CD4-positive, alpha-beta T cell treated with Interferon gamma for 1 hour (primary cell): ENCODE measurements around the gene TNNC2.
"Not testable (repeated sequence)": the region's sequence is repeated elsewhere in the genome, so short reads cannot be mapped to it uniquely, and the experiment has no call there.

Experiments
- DNase-seq: peaks from one replicate; pipeline ENCODE4 v3.0.0-alpha.2; 2020

TNNC2 gene

DNA sequence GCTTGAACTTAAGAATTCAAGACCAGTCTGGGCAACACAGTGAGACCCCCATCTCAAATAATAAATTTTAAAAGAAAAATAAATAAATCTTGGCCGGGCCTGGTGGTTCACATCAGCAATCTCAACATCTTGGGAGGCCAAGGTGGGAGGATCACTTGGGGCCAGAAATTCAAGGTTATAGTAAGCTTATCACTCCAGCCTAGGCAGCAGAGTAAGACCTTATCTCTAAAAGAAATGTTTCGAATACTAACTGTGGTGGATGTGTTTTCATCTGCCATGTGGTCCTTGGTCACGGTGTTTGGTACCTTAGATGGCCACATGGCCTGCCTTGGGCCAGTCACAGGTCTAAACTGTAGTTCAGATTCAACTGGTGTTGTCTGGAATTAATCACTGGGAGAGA, 8.9 kb downstream of the TNNC2 start:
- no peak for DNase-seq

DNA sequence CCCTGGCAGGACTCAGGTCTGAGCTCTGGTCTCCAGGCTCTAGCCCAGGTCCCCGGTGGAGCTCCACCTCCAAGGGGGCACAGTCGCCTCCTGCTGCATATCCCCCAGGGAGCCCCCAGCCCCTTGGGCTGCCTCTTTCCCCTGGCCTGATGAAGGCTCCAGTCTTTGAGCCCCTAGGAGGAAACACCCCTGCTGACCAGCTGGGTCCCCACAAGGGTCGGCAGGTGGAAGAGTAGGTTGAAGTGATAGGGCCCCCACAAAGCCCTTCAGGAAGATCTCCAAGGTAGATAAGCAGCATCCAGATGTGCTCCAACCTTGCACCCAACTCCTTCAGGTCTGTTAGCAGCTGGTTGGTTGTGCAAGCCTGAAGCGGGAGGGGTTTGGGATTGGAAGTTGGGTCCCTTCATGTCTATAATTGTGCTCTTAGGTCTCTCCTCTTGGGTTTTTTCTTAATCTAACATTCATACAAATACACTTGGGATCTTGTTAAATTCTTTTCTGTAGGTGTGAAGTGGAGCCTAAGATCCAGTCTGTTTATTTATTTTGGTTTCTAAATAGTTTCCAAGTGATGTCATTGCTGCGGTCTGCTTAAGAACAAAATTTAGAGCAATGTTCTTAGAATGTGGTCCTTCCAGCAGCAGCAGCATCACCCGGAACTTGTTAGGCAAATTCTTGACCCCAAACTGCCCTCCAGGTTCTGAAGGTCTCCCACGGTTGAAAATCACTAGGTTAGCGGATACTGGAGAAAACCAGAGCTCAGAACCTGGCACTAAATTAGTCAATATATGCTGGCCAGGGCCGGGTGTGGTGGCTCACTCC, 9.5 kb downstream of the TNNC2 start:
- DNase-seq, result no peak

DNA sequence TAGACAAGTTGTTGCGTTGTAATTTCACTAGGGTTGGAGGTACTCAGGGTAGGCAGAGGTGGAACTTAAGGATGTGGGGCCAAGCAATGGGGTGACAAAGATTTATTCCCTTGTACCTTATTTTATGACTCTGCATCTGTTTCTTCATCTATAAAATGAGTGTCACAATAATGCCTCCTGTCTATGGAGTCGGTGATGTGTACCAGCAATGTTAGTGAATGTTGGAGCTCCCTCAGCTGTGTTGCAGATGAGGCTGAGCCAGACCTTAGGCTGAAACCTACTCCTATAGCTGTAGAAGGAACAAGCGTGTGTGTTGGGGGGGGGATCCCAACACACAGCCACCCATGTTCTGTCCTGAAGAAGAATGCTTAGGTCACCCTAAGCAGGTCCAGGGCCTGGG, 10.2 kb downstream of the TNNC2 start:
- no peak for DNase-seq

DNA sequence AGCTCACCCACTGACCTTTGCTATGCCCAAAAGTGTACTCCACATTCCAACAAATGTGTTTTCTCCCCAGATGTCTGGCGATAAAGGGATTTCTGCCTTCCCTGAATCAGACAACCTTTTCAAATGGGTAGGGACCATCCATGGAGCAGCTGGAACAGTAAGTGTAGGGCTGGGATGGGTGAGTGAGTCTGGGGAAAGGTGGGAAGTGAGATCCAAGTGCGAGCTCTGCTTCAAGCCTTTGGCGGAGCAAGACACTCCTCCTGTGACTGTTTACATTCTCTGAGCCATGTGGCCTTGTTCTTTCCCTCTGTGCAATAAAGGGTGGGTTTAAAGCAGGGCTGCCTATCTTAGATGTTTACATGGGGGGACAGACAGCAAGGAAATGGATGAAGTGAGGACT, 12.8 kb downstream of the TNNC2 start:
- no peak for DNase-seq

DNA sequence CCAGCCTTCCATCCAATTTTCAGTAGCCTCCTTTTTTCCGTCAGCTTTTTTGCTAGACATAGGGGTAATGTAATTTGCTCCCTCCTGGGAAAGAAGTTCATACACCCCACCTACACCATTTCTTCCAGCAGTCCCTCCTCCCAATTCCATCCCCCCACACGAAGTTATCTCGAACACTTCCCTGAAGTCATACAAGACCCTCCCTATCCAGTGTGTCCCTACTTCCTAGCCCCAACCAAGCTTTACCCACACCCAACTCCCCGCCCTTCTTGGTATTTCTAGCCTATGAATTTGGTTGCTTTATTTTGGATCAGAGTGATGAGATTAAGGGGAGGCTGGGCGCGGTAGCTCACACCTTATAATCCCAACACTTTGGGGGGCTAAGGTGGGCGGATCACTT, 13.6 kb downstream of the TNNC2 start:
- no peak for DNase-seq

DNA sequence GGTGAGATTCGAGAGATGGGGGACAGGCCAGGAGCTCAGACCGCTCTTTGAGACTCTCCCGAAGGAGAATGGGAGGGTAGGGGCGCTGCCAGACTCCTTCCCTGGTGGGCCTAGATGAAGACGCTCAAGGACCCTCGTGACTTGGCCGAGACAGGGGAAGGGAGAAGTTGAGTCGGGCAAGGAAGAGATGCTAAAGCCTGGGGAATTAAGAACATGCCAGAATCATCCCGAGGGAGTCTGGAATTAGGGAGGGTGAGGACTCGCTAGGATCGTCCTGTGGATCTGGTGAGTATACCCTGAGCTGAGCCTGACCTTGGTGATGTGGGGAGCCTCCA, 14.1 kb downstream of the TNNC2 start:
- no peak for DNase-seq

DNA sequence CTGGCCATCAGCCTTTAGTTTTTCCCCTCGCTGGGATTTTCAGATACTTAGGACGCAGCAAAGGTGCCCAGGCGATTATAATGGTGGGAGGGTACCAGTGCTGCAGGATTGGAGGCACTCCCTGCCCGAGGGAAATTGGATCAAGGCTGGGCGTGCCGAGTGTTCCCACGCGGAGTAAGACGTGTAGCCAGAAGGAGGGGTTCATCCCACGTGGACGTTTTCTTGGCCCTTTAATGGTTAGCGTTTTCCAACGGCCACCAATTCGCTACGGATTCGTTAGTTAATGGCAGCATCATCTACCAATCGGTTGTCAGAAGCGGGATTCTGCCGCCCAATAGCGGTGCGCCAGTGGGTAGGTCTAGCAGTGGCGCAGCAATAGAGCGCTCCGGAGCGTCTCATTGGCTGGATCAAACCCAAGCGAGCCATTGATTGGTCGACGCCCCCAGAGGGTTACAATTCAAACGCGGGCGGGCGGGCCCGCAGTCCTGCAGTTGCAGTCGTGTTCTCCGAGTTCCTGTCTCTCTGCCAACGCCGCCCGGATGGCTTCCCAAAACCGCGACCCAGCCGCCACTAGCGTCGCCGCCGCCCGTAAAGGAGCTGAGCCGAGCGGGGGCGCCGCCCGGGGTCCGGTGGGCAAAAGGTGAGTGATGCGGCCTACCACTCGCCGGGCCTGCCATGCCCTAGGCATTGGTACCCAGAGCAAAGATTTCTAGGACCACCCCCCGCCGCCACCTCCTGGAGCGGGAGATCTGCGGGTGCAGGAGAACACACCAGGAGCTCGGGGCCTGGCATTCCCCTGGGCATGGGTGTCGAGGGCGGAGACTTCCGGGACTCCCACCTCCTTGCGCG, 14.7 kb downstream of the TNNC2 start, which contains the start of gene UBE2C:
Gene UBE2C, plus strand, starts transcription at position 488 of the 849 bp plus-strand sequence. Its CDS starts 52 bp downstream, at position 540.
- peak; percentile 95 for DNase-seq

DNA sequence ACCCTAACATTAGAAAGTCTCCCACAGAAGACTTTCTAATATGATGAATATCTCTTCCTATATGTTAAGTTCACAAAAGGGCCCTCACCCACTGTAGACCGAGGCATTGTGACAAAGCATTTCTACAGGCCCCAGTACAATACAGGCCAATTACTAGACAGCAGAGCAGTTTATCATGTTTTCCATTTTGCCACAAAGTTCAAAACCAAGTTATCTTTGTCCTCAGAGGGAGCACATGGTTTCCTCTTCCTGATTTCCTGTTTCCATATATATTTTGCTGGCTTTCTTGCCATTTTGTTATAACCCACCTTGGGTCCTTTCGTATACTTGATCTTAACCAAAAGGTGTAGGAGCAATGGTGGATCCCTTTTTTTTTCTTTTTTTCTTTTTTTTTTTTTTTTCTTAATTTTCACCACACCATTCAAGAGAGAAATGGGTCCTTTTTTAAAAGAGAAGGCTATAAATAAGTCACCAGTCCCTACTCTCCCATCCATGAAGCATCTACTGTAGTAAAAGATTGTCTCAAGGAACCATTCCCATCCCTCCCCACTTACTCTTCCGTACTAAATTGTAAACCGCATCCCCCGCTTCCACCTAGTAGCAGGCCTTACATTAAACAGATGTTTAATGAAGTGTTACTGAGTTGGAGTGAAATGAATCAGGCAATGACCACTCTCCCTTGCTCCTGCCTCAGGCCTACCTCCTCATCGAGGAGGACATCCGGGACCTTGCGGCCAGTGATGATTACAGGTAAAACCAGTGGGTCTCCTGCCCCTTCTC, 16.7 kb downstream of the TNNC2 start:
- DNase-seq, result no peak

DNA sequence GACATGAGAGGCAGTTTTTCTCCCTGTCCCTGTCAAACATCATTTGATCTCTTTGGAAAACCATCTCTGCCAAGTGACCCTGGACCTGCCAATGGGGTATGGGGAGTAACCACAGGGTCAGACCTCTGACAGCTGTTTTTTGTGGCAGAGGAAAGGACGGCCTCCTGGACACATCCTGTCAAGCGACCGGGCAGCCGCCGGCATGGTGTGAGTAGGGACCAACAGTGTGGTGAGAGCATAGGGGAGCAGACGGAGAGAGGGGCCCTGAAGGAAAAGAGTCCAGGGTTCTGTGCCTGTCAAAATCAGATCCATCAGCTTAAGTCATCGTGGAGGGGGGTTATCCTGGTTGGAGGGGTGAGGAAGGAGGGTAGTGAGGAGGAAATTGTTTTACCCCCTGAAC, 25.3 kb downstream of the TNNC2 start:
- no peak for DNase-seq

DNA sequence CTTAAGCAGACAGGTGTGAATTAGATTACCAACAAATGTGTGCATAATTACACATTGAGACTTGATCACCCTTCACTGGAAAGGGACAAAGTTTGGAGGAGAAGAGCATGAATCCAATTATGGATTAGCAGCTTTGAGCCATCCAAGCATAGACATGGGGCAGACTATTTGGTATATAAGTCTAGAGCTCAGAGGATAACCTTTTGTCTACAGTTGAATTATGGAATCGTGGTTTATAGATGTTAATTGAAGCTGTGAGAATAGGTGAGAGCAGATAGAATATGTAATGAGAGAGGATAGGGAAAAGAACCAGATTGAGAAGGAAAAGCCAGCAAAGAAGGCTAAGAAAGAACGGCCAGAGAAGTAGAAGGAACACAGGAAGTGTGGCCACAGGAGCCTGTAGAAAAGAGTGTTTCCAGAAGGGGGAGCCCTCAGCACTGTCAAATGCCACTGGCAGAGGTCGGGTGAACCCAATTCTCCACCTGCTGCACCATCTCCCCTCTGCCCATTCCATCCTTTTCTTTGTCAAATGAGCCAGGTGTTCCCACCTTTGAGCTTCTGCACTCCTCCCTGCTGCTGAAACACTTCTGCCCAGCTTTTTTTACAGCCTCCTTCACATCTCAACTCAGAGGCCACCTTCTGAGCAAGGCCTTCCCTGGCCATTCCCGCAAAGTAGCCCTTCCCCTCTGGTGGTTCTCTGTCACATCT, 28.0 kb downstream of the TNNC2 start:
- peak; percentile 47 for DNase-seq

DNA sequence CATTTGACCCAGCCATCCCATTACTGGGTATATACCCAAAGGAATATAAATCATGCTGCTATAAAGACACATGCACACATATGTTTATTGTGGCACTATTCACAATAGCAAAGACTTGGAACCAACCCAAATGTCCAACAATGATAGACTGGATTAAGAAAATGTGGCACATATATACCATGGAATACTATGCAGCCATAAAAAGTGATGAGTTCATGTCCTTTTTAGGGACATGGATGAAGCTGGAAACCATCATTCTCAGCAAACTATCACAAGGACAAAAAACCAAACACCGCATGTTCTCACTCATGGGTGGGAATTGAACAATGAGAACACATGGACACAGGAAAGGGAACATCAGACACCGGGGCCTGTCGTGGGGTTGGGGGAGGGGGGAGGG, 29.2 kb downstream of the TNNC2 start:
- not testable (repeated sequence) for DNase-seq

DNA sequence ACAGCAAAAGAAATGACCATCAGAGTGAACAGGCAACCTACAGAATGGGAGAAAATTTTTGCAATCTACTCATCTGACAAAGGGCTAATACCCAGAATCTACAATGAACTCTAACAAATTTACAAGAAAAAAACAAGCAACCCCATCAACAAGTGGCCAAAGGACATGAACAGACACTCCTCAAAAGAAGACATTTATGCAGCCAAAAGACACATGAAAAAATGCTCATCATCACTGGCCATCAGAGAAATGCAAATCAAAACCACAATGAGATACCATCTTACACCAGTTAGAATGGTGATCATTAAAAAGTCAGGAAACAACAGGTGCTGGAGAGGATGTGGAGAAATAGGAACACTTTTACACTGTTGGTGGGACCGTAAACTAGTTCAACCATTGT, 29.6 kb downstream of the TNNC2 start:
- not testable (repeated sequence) for DNase-seq

DNA sequence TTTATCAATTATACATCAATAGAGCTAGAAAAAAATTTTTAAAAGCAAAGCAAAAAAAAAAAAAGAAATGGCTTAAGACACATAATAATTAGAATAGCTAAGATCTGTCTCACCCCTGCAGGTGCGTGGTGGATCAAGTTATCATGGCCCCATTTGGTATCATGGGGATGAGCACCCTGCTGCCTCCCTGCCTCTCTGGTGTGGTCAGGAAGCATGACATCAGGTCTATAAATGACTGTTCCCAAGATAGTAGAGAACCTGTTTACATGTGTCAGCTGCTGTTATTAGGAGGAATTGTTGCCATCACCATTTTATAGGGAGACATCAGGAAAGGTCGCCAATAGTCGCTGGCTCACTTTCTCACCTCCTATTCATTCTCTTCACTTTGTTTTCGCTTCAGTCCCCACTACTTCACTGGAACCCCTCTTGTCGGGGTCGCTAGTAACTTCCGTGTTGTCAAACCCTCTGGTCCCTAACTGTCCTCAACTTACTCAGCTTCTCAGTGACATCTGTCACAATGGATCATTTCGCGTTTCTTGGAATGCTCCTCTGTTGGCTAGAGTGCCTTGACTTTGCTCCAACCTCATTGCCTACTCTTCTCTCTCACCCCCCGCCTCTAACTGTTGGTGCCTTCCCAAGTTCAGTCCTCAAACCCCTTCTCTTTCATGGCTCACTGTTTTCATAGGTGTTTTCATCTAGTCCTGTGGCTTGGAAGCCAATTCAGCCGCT, 30.6 kb downstream of the TNNC2 start:
- no peak for DNase-seq

DNA sequence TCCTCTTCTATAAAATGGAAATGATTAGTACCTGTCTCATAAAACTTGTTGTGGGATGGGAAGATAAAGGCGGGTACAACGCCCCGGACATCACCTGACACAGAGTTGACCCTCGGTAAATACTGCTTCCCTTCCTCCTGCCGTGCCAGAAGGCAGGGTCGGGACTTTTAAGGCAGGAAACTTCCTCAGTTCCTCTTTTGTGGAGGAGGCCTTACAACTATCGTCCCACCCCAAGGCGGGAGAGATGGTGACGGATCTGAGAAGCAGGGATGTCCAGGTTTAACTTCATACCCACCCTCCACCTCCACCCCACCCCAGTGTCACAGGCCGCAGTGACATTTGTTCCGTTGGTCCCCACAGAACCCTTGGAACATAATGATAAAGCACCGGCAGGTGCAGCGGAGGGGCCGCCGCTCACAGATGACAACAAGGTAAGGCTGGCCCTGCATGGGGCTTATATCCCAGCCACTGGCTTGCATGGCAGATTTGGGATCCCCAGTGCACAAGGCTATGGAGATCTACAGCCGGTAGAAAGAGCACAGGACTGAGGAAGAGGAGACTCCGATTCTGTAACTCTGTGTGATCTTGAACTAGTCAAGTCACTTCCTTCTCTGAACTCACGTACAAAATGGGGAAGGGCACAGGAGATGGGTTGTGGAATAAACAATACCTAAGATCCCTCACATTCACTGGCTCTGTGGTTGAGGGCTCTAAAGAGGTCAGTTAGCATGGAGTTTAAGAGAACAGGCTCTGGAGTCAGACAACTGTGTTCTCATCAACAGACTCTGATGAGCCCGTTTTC, 34.6 kb downstream of the TNNC2 start:
- DNase-seq, result peak; percentile 35

DNA sequence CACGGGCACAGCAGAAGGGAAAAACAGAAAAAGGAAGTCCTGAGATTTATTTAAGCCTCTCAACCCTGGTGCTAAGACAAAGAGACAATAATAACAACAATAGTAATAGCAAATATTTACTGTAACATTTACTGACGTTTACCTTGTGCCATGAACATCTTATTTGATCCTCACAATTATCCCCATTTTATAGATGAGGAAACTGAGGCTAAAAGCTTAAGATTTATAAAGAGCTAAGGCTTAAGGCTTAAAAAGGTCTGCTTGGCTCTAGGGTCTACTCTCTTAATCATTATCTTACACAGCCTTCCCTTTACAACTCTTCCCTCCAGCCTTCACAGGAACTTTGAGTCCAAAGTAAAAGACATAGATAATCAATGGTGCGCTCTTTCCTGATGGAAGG, 38.8 kb downstream of the TNNC2 start:
- no peak for DNase-seq

DNA sequence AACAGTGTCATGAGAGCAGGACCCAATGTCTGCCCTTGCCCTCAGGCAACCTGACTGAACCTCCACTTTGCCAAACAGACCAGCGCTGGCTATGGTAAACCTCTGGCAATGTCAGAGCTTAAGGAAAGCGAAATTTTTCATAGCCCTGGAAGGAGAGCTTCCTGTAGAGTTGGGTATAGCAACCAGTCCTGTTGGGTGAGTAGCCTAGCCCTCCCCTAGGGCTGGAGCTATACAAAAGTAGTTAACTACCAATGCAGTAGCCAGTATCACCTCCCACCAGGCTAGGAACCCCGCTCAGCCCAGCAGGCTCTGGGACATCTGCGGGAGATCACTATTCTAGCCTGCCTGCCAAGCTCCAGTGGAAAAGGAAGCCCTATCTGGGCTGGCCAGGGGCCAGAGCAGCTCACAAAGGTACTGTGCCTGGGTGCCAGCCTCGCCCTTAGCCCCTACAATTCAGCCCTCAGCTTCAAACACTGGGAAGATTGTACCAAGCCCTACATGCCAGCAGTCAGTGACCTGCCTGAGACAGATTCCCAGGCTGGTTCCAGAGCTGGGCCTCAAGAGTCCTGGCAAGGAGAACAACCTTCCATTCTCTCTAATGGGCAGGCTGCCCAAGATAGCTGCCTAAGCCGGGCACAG, 43.3 kb downstream of the TNNC2 start:
- no peak for DNase-seq

DNA sequence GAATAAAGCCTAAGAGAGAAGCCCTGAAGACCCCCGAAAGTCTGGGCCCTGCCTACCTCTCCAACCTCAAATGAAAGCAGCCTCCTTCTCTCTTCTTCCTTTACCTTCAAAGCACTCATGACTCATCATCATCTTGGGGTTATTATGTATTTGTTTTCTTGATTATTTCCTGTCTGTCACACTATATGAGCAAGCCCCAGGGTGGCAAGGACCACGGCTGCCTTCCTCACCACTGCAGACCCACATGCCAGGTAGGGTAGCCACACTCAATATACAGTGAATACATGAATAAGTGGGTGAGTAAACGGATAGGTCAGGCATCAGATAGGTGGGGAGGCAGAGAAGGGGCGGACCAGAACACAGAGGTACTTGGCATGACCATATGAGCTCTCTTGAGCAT, 44.2 kb downstream of the TNNC2 start:
- DNase-seq, result no peak

DNA sequence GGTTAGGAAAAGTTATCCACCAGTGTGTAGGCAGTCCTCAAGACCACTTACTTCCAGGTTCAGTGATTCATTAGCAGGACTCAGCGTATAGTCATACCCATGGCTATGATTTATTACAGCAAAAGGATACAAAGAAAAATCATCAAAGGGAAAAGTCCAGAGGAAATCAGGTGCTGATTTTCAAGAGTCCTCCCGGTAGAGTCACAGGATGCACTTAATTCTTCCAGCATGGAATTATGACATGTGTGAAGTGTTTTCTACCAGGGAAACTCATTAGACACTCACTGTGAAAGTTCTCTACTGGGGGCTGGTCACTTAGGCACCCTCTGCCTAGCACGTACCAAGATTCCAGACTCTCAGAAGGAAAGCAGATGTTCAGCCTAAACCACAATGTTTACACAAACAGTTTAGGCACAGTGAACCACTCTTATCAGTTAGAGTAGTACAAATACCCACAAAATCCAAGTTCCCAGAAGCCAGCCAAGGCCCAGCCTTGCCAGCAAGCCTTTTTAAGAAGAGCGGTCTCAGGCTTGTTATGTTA, 45.7 kb downstream of the TNNC2 start:
- no peak for DNase-seq

DNA sequence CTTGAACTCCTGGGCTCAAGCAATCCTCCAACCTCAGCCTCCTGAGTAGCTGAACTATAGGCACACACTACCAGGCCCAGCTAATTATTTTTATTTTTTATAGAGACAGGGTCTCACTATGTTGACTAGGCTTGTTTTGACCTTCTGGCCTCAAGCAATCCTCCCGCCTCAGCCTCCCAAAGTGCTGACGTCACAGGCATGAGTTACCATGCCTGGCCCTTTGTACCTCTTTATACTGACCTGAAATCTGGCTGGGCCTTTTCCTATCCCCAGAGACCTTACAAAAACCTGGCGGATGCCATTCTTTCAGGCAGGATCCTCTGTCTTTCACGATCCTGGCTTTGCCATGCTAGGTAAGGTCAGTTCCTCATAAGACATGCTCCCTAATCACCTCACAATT, 47.0 kb downstream of the TNNC2 start:
- DNase-seq, result no peak
